Astrocyte (in vitro differentiated cells and primary cell): ENCODE results near the gene ZGRF1.

Source experiments
- CTCF ChIP-seq: IDR thresholded peaks from 2 replicates; pipeline ENCODE4 v1.5.1; 2011; ENCODE audit warnings: low read depth, mild to moderate bottlenecking, inconsistent platforms, low read length, moderate library complexity; ENCODE audit not compliant: insufficient read depth
- EZH2 ChIP-seq: IDR thresholded peaks from 2 replicates; pipeline ENCODE4 v1.6.1; 2012; ENCODE audit warnings: mild to moderate bottlenecking, low read length, inconsistent platforms; ENCODE audit not compliant: insufficient read depth

GRCh38 chr4:112517067-112517634 is 119.6 kb downstream of the ZGRF1 start:
- TF ChIP-seq CTCF = no peak
- TF ChIP-seq EZH2 = peak; percentile 81
